CD4-positive, alpha-beta T cell treated with Interleukin-4 for 1 hour (primary cell): ENCODE data around the gene RPA3.
A peak's percentile ranks its signal among the peaks of the same experiment; 100 is the strongest.

ENCODE experiments used
- DNase-seq, 2 donors: peaks; one replicate each; pipeline ENCODE4 v3.0.0-alpha.2; 2020 to 2022

RPA3 gene

DNA sequence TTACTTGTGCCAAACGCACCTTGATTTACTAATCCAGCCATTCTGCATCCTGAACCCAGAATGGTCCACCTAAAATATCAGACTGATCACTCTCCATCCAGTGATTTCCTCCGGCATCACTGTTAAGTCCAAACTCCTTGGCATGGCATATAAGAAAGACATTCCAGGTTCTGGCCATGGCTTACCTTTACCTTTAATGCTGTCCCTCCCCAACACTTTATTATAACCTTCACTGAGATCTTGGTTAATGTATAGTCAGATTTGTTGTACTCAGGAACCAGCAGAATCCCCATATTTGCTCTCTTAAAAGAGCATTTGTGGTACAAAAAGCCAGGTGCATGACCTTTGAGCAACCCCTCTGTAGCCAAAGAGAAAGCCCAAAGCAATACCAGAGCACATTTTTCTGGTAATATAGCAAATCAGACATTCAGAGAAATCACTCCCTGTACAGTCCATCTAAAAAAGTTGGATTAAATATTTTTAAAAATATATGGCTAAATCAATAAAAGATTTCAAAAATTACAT, 67.7 kb downstream of the RPA3 start:
- DNase-seq = no peak

- no peak for DNase-seq
These were observed 70.8 kb downstream of the RPA3 start for GRCh38 chr7:7647495-7648036.

- no peak for DNase-seq
These were observed 76.3 kb downstream of the RPA3 start for GRCh38 chr7:7642081-7642480.

GRCh38 chr7:7641129-7641663, 77.2 kb downstream of the RPA3 start:
- no peak for DNase-seq

DNA sequence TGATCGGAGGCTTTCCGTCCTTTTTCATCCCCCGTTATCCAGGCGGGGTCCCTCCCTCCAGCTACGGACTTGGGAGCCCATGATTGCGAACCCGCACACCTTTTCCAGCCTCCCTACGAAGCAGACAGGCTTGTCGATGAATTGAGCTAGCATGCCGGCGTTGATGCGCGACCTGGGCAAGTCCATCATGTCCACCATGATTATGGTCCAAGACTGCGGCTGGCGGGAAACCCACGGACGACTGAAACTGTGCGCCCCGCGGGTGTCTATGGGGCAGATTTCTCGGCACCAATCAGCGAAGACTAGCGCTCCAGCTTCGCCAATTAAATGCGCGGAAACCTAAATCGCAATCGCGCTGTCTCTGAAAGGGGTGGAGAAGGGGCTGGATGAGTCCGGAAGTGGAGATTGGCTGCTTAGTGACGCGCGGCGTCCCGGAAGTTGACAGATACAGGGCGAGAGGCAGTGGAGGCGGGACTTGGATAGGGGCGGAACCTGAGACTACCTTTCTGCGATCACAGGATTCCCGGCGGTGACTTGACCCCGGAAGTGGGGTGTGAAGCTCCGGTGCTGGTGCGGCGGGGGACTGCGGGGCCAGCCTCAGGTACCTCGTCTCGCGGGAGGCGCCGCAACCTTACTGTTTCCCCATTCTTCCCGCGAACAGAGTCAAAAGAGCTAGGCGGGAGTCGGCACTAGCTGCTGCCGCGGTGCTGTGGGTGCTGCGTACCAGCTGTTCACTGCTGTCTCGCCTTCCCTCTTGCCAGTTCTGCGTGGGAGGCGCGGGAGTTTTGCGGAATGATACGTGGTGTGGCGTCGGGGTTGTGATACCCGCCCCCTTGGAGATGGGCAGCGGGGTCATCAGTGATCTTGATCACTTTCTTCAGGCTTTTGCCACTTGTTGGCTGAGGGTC, 77.9 kb downstream of the RPA3 start, which contains the start of gene UMAD1:
TSS of gene UMAD1 (plus strand) at position 532 of the 908 bp plus-strand sequence. CDS start 32,620 bp downstream, outside the sequence.
- DNase-seq = peak; percentile 99

DNA sequence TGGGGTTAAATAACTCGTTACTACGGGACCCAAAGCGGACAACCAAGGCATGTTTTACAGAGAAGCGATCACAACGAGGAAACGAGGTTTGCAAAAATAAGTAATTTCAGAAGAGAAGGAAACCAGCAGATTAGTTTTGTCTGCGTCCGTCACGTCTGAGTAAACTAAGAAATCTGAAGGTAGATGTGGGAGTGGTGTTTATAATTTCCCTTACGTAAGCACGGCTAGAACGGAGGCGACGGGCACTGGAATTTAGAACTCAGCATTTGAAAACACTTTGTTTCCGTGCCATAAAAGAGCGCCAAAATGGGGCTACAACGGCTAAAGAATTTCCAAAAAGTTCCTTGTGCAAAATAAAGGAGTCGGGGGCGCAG, 78.6 kb downstream of the RPA3 start:
- peak; percentile 64 to 70 for DNase-seq

- no peak for DNase-seq
These were observed 79.0 kb downstream of the RPA3 start for GRCh38 chr7:7639421-7639820.

DNA sequence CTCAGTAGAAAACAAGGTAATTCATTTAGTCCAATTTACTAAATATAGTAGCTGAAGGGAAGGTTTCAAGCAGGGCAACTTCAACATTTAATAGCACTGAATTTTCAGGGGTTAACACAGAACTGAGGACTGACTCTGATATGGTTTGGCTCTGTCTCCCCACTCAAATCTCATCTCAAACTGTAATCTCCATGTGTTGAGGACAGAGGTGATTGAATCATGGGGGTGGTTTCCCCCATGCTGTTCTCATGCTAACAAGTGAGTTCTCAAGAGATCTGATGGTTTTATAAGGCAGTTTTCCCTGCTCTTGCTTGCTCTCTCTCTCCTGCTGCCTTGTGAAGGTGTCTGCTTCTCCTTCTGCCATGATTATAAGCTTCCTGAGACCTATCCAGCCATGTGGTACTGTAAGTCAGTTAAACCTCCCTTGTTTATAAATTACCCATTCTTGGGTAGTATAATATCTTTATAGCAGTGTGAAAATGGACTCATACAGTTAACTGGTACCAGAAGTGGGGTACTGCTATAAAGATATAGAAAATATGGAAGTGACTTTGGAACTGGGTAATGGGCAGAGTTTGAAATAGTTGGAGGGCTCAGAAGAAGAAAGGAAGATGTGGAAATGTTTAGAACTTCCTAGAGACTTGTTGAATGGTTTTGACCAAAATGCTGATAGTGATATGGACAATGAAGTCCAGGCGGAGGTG, 87.6 kb downstream of the RPA3 start:
- no peak for DNase-seq

DNA sequence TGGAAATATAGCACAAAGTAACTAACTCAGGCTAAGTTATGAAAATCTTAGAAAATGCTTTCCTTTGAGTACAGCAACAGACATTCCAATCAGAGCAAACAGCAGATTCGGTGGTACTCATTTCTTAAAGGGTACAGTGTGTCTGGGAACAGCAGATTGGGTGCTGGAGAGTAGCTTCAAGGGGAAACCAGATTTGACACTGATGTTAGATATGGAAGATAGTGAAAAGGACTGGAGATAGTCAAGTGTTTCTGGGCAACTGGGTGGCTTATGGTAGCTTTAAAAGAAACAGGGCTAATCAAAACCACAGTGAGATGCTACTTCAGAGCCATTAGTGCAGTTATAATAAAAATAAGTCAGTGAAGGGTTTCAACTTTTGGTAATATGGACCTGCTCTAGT, 89.9 kb downstream of the RPA3 start:
- no peak for DNase-seq

GRCh38 chr7:7620644-7621210, 97.7 kb downstream of the RPA3 start:
- DNase-seq = no peak

GRCh38 chr7:7620236-7620635, 98.2 kb downstream of the RPA3 start:
- DNase-seq = no peak

- DNase-seq = no peak
These were observed 100.0 kb downstream of the RPA3 start for GRCh38 chr7:7618410-7618809.

DNA sequence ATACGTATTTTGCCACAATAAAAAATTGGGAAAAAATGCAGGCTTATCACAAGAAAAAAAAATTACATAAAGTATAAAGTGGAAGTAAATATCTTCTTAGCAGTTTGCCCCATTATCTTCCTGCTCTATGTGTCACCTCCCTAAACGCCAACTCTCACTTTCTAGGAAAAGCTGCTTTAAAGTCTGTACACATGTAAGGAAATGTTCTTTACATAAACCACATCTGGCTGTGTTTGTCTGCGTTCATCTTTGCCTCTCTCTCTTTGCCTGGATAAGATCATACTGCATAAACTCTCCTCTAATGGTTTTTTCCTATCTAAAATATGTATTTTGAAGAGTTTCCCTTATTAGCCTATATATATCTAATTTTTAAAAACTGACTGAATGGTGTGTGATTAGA, 100.9 kb downstream of the RPA3 start:
- DNase-seq = no peak

DNA sequence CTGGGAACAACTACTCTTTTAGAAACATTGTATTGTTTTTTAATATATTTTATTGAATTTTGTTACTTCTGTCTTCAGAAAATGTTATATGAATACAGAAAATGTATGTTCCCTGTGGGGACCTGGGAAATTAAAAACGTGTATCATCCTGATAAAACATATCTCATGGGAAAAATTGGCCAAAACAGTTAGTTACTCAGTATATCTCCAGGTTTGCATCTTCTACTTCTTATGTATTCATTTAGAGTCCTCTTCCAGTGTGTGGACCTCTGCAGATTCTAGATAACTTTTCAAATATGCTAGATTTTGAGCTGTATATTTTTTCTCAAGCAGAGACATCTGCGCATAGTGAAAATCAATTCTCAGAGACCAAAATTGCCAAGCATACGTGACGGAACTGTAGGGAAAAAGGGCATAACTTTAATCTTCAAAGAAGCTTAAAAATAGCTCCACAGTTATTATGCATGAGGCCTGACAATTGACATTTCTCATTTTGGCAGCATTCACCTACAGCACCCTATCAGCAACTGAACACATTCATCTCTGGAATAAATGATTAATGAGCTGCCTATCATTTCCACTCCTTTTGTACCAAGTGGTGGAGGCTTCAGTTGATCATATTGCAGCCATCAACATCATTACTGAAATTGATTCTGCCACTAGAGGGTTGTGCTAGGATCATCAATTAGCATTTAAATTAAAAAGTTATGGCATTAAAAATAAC, 104.2 kb downstream of the RPA3 start:
- DNase-seq = no peak

GRCh38 chr7:7613210-7613609, 105.2 kb downstream of the RPA3 start:
- no peak for DNase-seq

DNA sequence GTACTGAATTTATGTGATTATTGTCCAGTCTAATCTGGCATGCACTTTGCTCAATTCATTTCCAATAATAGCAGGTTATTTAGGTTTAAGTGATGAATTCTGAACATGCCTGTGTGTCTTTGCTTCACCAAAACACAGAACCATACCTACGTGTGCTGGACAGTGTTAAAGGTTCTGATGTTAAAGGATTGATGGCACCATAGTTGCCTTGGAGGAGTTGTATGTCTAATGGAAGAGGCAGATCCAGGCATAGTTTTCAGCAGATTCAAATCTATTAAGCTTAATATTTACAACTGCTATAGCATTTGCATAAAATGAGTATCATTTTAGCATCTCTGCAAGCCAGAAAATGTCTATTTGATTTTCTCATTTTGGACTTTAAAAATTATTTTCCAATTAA, 105.9 kb downstream of the RPA3 start:
- DNase-seq = no peak

DNA sequence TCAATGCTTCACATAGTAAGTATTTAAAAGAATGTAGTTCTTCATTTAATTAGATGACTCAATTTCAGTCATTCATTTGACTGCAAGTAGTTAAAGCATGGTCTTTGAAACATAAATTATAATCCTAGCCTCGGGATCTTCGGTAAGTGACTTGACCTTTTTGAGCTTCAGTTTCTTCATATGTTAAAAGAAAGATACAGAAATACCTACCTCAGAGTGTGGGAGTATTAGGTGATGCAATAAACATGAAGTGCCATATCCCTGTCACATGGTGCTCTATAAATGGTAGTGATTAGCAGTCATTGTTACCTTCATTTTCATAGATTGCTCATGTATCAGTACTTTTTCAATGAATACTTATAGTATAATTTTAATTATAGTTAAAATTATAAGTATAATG, 109.1 kb downstream of the RPA3 start:
- no peak for DNase-seq

- DNase-seq = no peak
These were observed 111.4 kb downstream of the RPA3 start for GRCh38 chr7:7607010-7607409.

- peak in 1 of 2 donors; percentile 29 for DNase-seq
These were observed 122.2 kb downstream of the RPA3 start for GRCh38 chr7:7596176-7596575.

GRCh38 chr7:7595451-7595850, 123.0 kb downstream of the RPA3 start:
- peak in 1 of 2 donors; percentile 63 for DNase-seq
